Karpas-422 (cell line): ENCODE measurements around the gene ALPP. TPM values are rescaled to one million over a fixed set of nuclear protein-coding genes. Genes with fewer than 3 reads are reported as not detected.
"Not testable (repeated sequence)": the region's sequence is repeated elsewhere in the genome, so short reads cannot be mapped to it uniquely, and the experiment has no call there.

Source experiments
- DNase-seq: peaks from one replicate; pipeline ENCODE4 v3.0.0-alpha.2; 2015
- H2AFZ ChIP-seq: fragments of 200-600 bp; sonication (generic); 2 replicates; pipeline ENCODE4 v1.6.1; 2014; ENCODE audit warnings: antibody characterized with exemption, low read length, mixed read lengths
- H3K27ac ChIP-seq: fragments of 200-600 bp; sonication (generic); 2 replicates; pipeline ENCODE4 v1.5.1; 2014; ENCODE audit warnings: mild to moderate bottlenecking, low read length, moderate library complexity
- H3K27me3 ChIP-seq: fragments of 200-600 bp; sonication (generic); 2 replicates; pipeline ENCODE4 v1.6.1; 2014; ENCODE audit warnings: low read length, mixed read lengths
- H3K36me3 ChIP-seq: fragments of 200-600 bp; sonication (generic); 2 replicates; pipeline ENCODE4 v1.6.1; 2014; ENCODE audit warnings: low read length, mixed read lengths; ENCODE audit not compliant: insufficient read depth
- H3K4me1 ChIP-seq: fragments of 200-600 bp; sonication (generic); 2 replicates; pipeline ENCODE4 v1.6.1; 2014; ENCODE audit warnings: mild to moderate bottlenecking, low read length, mixed read lengths
- H3K4me2 ChIP-seq: fragments of 200-600 bp; sonication (generic); 2 replicates; pipeline ENCODE4 v1.6.1; 2014; ENCODE audit warnings: low read length, low read depth, mild to moderate bottlenecking; ENCODE audit not compliant: poor library complexity, severe bottlenecking
- H3K4me3 ChIP-seq: fragments of 200-600 bp; sonication (generic); 2 replicates; pipeline ENCODE4 v1.5.1; 2014; ENCODE audit warnings: mild to moderate bottlenecking, antibody characterized with exemption, low read length, mixed read lengths
- H3K79me2 ChIP-seq: fragments of 200-600 bp; sonication (generic); 2 replicates; pipeline ENCODE4 v1.6.1; 2014; ENCODE audit warnings: mild to moderate bottlenecking, low read length, mixed read lengths
- H3K9ac ChIP-seq: fragments of 200-600 bp; sonication (generic); 2 replicates; pipeline ENCODE4 v1.6.0; 2014; ENCODE audit warnings: low read length
- H3K9me2 ChIP-seq: fragments of 200-600 bp; sonication (generic), shearing (Covaris generic); replicated peaks from 2 replicates; pipeline ENCODE4 v1.6.0; 2014; ENCODE audit warnings: mild to moderate bottlenecking, low read length, moderate library complexity; ENCODE audit not compliant: insufficient read depth
- H3K9me3 ChIP-seq: fragments of 300-700, 200-600 bp; sonication (generic); 2 replicates; pipeline ENCODE4 v1.6.1; 2014; ENCODE audit warnings: low read length, mixed read lengths
- H4K20me1 ChIP-seq: fragments of 200-600 bp; sonication (generic); 2 replicates; pipeline ENCODE4 v1.6.1; 2014; ENCODE audit warnings: mild to moderate bottlenecking, antibody characterized with exemption, low read length, low read depth; ENCODE audit not compliant: insufficient read depth
- total RNA-seq: library from RNA; depleted of rRNA; stranded (reverse); fragments of >200 nt; shearing (Covaris generic); gene quantifications from 2 replicates; pipeline ENCODE4 v1.2.3, GENCODE V29; 2014; ENCODE audit warnings: low replicate concordance

Gene ALPP
- total RNA-seq, 1 experiment from 2014 or later: not detected

- not testable (repeated sequence) for H3K9me3 ChIP-seq, H3K27ac ChIP-seq, H3K27me3 ChIP-seq, H3K4me2 ChIP-seq, H3K79me2 ChIP-seq, H3K9ac ChIP-seq, H2AFZ ChIP-seq, H3K4me3 ChIP-seq, H3K36me3 ChIP-seq, H3K9me2 ChIP-seq, DNase-seq, H4K20me1 ChIP-seq
- peaks cover 16% of the 10 kb centered on the region for H3K4me1 ChIP-seq
These were observed 29.7 kb downstream of the ALPP start for GRCh38 chr2:232408269-232408668.

DNA sequence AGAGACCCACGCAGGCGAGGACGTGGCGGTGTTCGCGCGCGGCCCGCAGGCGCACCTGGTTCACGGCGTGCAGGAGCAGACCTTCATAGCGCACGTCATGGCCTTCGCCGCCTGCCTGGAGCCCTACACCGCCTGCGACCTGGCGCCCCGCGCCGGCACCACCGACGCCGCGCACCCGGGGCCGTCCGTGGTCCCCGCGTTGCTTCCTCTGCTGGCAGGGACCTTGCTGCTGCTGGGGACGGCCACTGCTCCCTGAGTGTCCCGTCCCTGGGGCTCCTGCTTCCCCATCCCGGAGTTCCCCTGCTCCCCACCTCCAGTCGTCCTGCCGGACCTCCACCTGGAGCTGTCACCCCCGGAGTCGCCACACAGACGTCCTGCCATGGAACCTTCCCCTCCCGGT, 31.1 kb downstream of the ALPP start:
- not testable (repeated sequence) for H3K4me3 ChIP-seq, H2AFZ ChIP-seq, H3K9me3 ChIP-seq, DNase-seq, H4K20me1 ChIP-seq, H3K9me2 ChIP-seq, H3K9ac ChIP-seq, H3K36me3 ChIP-seq, H3K27ac ChIP-seq, H3K27me3 ChIP-seq, H3K79me2 ChIP-seq, H3K4me2 ChIP-seq
- peaks cover 18% of the 10 kb centered on the region for H3K4me1 ChIP-seq

GRCh38 chr2:232410238-232410900, 31.8 kb downstream of the ALPP start:
- no peaks in the 10 kb centered on the region for H3K9me3 ChIP-seq
- H3K36me3 ChIP-seq: no peaks in the 10 kb centered on the region
- no peak overlapping the region for H2AFZ ChIP-seq
- H4K20me1 ChIP-seq: no peaks in the 10 kb centered on the region
- DNase-seq: peak; percentile 17
- H3K79me2 ChIP-seq: no peaks in the 10 kb centered on the region
- H3K4me1 ChIP-seq: peaks cover 18% of the 10 kb centered on the region
- no peak overlapping the region for H3K4me3 ChIP-seq
- no peak overlapping the region for H3K4me2 ChIP-seq
- H3K9me2 ChIP-seq: no peaks in the 10 kb centered on the region
- no peak overlapping the region for H3K27ac ChIP-seq
- H3K27me3 ChIP-seq: no peaks in the 10 kb centered on the region
- H3K9ac ChIP-seq: no peak overlapping the region

GRCh38 chr2:232411901-232412629, 33.5 kb downstream of the ALPP start:
- no peaks in the 10 kb centered on the region for H3K27me3 ChIP-seq
- peak; percentile 57 for DNase-seq
- no peaks in the 10 kb centered on the region for H3K79me2 ChIP-seq
- H3K27ac ChIP-seq: no peak overlapping the region
- H3K9ac ChIP-seq: no peak overlapping the region
- 0 out of 2 replicates have a peak overlapping the region, but pooled peaks have one; percentile 1 for H2AFZ ChIP-seq
- H4K20me1 ChIP-seq: no peaks in the 10 kb centered on the region
- H3K9me3 ChIP-seq: no peaks in the 10 kb centered on the region
- H3K4me1 ChIP-seq: peaks cover 18% of the 10 kb centered on the region
- no peaks in the 10 kb centered on the region for H3K36me3 ChIP-seq
- peak overlapping the region; percentile 29 for H3K4me2 ChIP-seq
- no peak overlapping the region for H3K4me3 ChIP-seq
- no peaks in the 10 kb centered on the region for H3K9me2 ChIP-seq

DNA sequence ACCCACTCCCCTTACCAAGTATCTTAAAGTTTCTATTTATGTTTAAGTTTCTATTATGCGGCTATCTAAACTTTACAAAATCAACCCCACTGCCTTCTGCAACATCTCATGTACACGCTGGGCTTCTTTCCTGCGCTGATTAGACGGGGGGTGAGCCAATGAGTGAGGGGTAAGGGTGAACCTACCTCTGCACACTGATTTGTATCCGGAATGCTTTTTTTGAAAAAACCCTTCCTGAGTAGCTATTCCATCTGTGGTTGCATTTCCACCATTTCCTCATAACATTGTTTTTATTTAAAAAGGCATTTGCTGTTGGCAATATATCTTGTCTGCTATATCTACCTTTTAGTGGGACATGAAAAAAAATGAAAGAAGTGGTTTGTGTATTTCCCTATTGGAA, 34.4 kb downstream of the ALPP start:
- H3K27me3 ChIP-seq: no peaks in the 10 kb centered on the region
- 0 out of 2 replicates have a peak overlapping the region, but pooled peaks have one; percentile 38 for H2AFZ ChIP-seq
- no peaks in the 10 kb centered on the region for H3K9me3 ChIP-seq
- no peaks in the 10 kb centered on the region for H3K36me3 ChIP-seq
- H3K4me1 ChIP-seq: peaks cover 18% of the 10 kb centered on the region
- H3K9ac ChIP-seq: no peak overlapping the region
- H4K20me1 ChIP-seq: no peaks in the 10 kb centered on the region
- no peak overlapping the region for H3K27ac ChIP-seq
- peak; percentile 26 for DNase-seq
- H3K4me2 ChIP-seq: peak overlapping the region; percentile 29
- H3K9me2 ChIP-seq: no peaks in the 10 kb centered on the region
- no peak overlapping the region for H3K4me3 ChIP-seq
- H3K79me2 ChIP-seq: no peaks in the 10 kb centered on the region

GRCh38 chr2:232415138-232415690, 36.7 kb downstream of the ALPP start:
- Histone ChIP-seq H3K79me2 (no peaks in the 10 kb centered on the region), H3K4me1 (peaks cover 18% of the 10 kb centered on the region), H4K20me1 (no peaks in the 10 kb centered on the region), H3K9me3 (no peaks in the 10 kb centered on the region), H3K27ac (no peak overlapping the region), H3K4me3 (no peak overlapping the region), H3K27me3 (no peaks in the 10 kb centered on the region), H3K9ac (no peak overlapping the region), H3K4me2 (no peak overlapping the region), H3K36me3 (no peaks in the 10 kb centered on the region), H3K9me2 (no peaks in the 10 kb centered on the region), H2AFZ (no peak overlapping the region)
- DNase-seq: peak; percentile 25

DNA sequence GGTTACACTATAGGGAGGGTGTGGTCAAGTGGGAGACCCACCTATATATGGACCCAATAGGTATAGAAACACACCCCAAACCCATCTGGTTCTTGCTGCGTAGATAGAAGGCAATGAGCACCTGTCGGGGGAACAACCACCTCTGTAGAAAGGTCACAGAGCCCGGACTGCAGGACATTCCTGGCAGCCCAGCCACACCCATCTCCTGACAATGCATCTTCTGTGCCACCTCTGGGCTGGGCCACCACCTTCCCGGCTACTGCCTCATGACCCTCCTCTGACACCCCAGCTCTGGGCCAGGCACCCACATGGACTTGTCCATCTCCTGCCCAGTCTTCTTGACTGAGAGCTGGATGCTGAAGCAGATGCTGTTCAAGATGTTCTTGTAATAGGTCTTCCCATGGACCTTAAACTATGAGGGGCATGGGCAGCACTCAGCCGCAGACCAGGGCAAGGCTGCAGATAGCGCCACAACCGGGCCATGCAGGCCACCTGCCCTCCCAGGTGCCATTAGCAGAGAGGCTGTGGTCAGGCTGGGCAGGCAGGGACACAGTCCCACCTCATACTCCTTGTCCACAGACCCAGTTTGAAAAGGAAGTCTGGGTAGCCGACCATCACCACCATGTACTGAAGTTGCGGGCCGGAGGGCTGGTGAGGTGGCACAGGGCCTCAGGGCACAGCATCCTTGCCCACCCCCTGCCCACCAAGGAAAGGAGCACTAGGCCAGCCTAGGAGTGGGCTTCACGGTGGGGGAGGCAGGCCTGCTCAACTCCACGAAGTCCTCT, 37.4 kb downstream of the ALPP start:
- H3K4me3 ChIP-seq: no peak overlapping the region
- H3K4me1 ChIP-seq: peaks cover 18% of the 10 kb centered on the region
- H3K79me2 ChIP-seq: no peaks in the 10 kb centered on the region
- H3K36me3 ChIP-seq: no peaks in the 10 kb centered on the region
- peak; percentile 25 for DNase-seq
- no peak overlapping the region for H3K4me2 ChIP-seq
- no peaks in the 10 kb centered on the region for H3K9me2 ChIP-seq
- H3K27me3 ChIP-seq: no peaks in the 10 kb centered on the region
- H3K27ac ChIP-seq: no peak overlapping the region
- H3K9ac ChIP-seq: no peak overlapping the region
- H2AFZ ChIP-seq: no peak overlapping the region
- no peaks in the 10 kb centered on the region for H4K20me1 ChIP-seq
- no peaks in the 10 kb centered on the region for H3K9me3 ChIP-seq
